Erythroblast (primary cell): Measurements from ENCODE around the gene CHST15.

Experiments used
- DNase-seq, 2 experiments: peaks; one replicate each; lab custom pipeline; 2025; lab: John Stamatoyannopoulos, UW
- GATA1 ChIP-seq: IDR thresholded peaks from 2 replicates; pipeline ENCODE4 v1.6.1; 2011; ENCODE audit warnings: low read depth, mild to moderate bottlenecking, control low read depth, low read length, moderate library complexity
- POLR2A ChIP-seq: IDR thresholded peaks from 2 replicates; pipeline ENCODE4 v1.6.1; 2011; ENCODE audit warnings: mild to moderate bottlenecking, low read length

Gene CHST15

GRCh38 chr10:124066781-124067714, 26.4 kb downstream of the CHST15 start:
- no peak for DNase-seq
- TF ChIP-seq POLR2A (no peak), GATA1 (no peak)

GRCh38 chr10:124066126-124066700, 27.2 kb downstream of the CHST15 start:
- no peak for DNase-seq
- TF ChIP-seq GATA1 (no peak), POLR2A (no peak)

- no peak for DNase-seq
- TF ChIP-seq GATA1 = no peak
- no peak for TF ChIP-seq POLR2A
Measured at GRCh38 chr10:124065382-124066125, 27.8 kb downstream of the CHST15 start.

- DNase-seq = no peak
- TF ChIP-seq GATA1 (no peak), POLR2A (no peak)
Measured at GRCh38 chr10:124064676-124065075, 28.7 kb downstream of the CHST15 start.

- DNase-seq = no peak
- TF ChIP-seq POLR2A = no peak
- no peak for TF ChIP-seq GATA1
Measured at GRCh38 chr10:124063750-124064603, 29.4 kb downstream of the CHST15 start.

- TF ChIP-seq GATA1 (no peak), POLR2A (no peak)
- DNase-seq = no peak
Measured at GRCh38 chr10:124062390-124062789, 31.0 kb downstream of the CHST15 start.

GRCh38 chr10:124061030-124061429, 32.4 kb downstream of the CHST15 start:
- TF ChIP-seq POLR2A (no peak), GATA1 (no peak)
- no peak for DNase-seq

GRCh38 chr10:124060148-124060720, 33.2 kb downstream of the CHST15 start:
- TF ChIP-seq GATA1 = no peak
- no peak for TF ChIP-seq POLR2A
- DNase-seq = no peak

- no peak for TF ChIP-seq GATA1
- no peak for TF ChIP-seq POLR2A
- DNase-seq = no peak
Measured at GRCh38 chr10:124059551-124059950, 33.8 kb downstream of the CHST15 start.

GRCh38 chr10:124058346-124059003, 34.9 kb downstream of the CHST15 start:
- DNase-seq = no peak
- TF ChIP-seq POLR2A = no peak
- TF ChIP-seq GATA1 = no peak

GRCh38 chr10:124057601-124058000, 35.8 kb downstream of the CHST15 start:
- TF ChIP-seq GATA1 (no peak), POLR2A (no peak)
- no peak for DNase-seq

- TF ChIP-seq GATA1 (no peak), POLR2A (no peak)
- DNase-seq = no peak
Measured at GRCh38 chr10:124056337-124056980, 36.9 kb downstream of the CHST15 start.

- TF ChIP-seq GATA1 = no peak
- no peak for TF ChIP-seq POLR2A
Measured at GRCh38 chr10:124053971-124054370, 39.4 kb downstream of the CHST15 start.

More at GRCh38 chr10:124053971-124054370, 39.4 kb downstream of the CHST15 start:
- no peak for DNase-seq
